Esophagus (tissue), 2 donors: Measurements from ENCODE around the gene SUCLG1. TPM values are rescaled to one million over a fixed set of nuclear protein-coding genes. Genes with fewer than 3 reads are reported as not detected.

ENCODE experiments used
- H3K27ac ChIP-seq, 2 donors: one replicate each; pipeline ENCODE4 v1.5.1; 2013; ENCODE audit warnings: low read depth in 2 of 2, mild to moderate bottlenecking in 2 of 2, inconsistent platforms in 1 of 2, low read length in 1 of 2, moderate library complexity in 1 of 2
- H3K27me3 ChIP-seq, 2 donors: one replicate each; pipeline ENCODE4 v1.6.1; 2013; ENCODE audit warnings: low read length in 2 of 2, control low read depth in 1 of 2, mild to moderate bottlenecking in 1 of 2; ENCODE audit not compliant: insufficient read depth in 2 of 2, control insufficient read depth in 1 of 2
- H3K36me3 ChIP-seq, 2 donors: one replicate each; pipeline ENCODE4 v1.6.1; 2013; ENCODE audit warnings: low read length in 1 of 2; ENCODE audit not compliant: control insufficient read depth in 2 of 2, insufficient read depth in 2 of 2
- H3K4me1 ChIP-seq, 2 donors: one replicate each; pipeline ENCODE4 v1.6.1; 2013; ENCODE audit warnings: low read length in 1 of 2; ENCODE audit not compliant: control insufficient read depth in 2 of 2, insufficient read depth in 2 of 2
- H3K4me3 ChIP-seq, 2 donors: one replicate each; pipeline ENCODE4 v1.5.1; 2013; ENCODE audit warnings: low read length in 2 of 2, mild to moderate bottlenecking in 2 of 2, low read depth in 1 of 2, moderate library complexity in 1 of 2
- H3K9me3 ChIP-seq, 2 donors: one replicate each; pipeline ENCODE4 v1.6.1; 2013; ENCODE audit warnings: mild to moderate bottlenecking in 2 of 2, low read depth in 1 of 2, low read length in 1 of 2, moderate library complexity in 1 of 2; ENCODE audit not compliant: control insufficient read depth in 2 of 2, insufficient read depth in 1 of 2
- WGBS, 2 donors: extraction: QIAGEN DNeasy Blood & Tissue Kit; methylation state at CpG; one replicate each; pipeline ENCODE4 v1.1.7; 2013; 5-methylcytosine and 5-hydroxymethylcytosine counted together
- polyA plus RNA-seq, 2 donors: library from polyadenylated mRNA; stranded (reverse); fragments of 200-250 nt; gene quantifications; one replicate each; pipeline ENCODE4 v1.2.3, GENCODE V29; 2013
- donor health status: healthy with polysubstance abuse.
- donor health status: Bipolar disorder and iron deficiency.

Gene SUCLG1
- 100 to 1,000 TPM; 115 to 117 TPM for polyA plus RNA-seq

GRCh38 chr2:84459018-84459943 lies at the start of gene SUCLG1:
TSS of gene SUCLG1 (minus strand) at chr2:84459280. CDS start at chr2:84459269, 11 bp downstream.
- WGBS, 2 donors: 0 to 1% methylated on average over 57 of the region's 57 CpGs

GRCh38 chr2:84498150-84498799 lies 39.2 kb upstream of the SUCLG1 start:
- no peaks in the 10 kb centered on the region for H3K36me3 ChIP-seq
- H3K4me1 ChIP-seq: peaks cover 0 to 2% of the 10 kb centered on the region in 2 donors
- no peaks in the 10 kb centered on the region for H3K27me3 ChIP-seq
- H3K4me3 ChIP-seq: no peak overlapping the region
- H3K9me3 ChIP-seq: peaks cover 0 to 3% of the 10 kb centered on the region in 2 donors
- no peak overlapping the region for H3K27ac ChIP-seq

More at GRCh38 chr2:84459018-84459943, at the start of gene SUCLG1:
- Histone ChIP-seq H3K27ac (peak within 1 kb of the TSS; percentile 64 to 90), H3K27me3 (no peaks in the 10 kb centered on the region), H3K9me3 (no peaks in the 10 kb centered on the region), H3K36me3 (no peaks in the 10 kb centered on the region), H3K4me3 (peak within 1 kb of the TSS; percentile 88 to 99), H3K4me1 (no peaks in the 10 kb centered on the region)

- peaks cover 0 to 2% of the 10 kb centered on the region in 2 donors for H3K4me1 ChIP-seq
- H3K27me3 ChIP-seq: no peaks in the 10 kb centered on the region
- no peak overlapping the region for H3K4me3 ChIP-seq
- H3K9me3 ChIP-seq: peaks cover 0 to 3% of the 10 kb centered on the region in 2 donors
- 85 to 94% methylated on average over 3 of the region's 3 CpGs for WGBS, 2 donors
- H3K27ac ChIP-seq: no peak overlapping the region
- no peaks in the 10 kb centered on the region for H3K36me3 ChIP-seq
Measured at GRCh38 chr2:84497285-84497684, 38.2 kb upstream of the SUCLG1 start.

GRCh38 chr2:84496386-84496785 lies 37.3 kb upstream of the SUCLG1 start:
- Histone ChIP-seq H3K27me3 (no peaks in the 10 kb centered on the region), H3K9me3 (peaks cover 0 to 3% of the 10 kb centered on the region in 2 donors), H3K4me1 (peaks cover 0 to 2% of the 10 kb centered on the region in 2 donors), H3K36me3 (no peaks in the 10 kb centered on the region), H3K27ac (no peak overlapping the region), H3K4me3 (no peak overlapping the region)

DNA sequence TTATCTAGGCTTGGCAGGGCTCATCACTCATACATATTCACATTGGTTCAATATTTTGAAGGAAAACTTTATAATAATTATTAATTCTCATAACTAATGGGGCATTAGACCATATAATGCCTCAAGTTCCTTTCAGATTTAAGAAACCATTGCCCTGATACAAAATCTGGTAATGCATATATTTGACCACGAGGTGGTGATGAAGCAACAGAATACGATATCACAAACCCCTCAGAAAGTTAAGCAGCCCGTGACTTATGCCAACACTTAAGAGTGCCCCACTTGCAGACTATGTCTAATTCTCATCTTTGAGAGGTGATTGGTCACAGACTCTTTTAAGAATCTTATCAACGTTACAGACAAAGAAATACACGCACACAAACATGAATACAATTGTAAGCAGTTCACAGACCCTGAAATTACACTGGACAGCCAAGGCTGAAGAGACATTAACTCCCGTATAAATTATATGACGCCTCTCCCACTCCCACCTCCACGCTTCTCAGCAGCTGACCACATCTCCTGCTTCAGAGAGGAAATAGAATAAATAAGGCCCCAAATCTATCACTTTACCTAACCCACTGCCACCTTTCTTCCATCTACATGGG lies 36.6 kb upstream of the SUCLG1 start:
- no peaks in the 10 kb centered on the region for H3K36me3 ChIP-seq
- WGBS, 2 donors: 23% methylated on average over 8 of the region's 8 CpGs
- H3K4me1 ChIP-seq: peaks cover 0 to 2% of the 10 kb centered on the region in 2 donors
- H3K27ac ChIP-seq: no peak overlapping the region
- no peak overlapping the region for H3K4me3 ChIP-seq
- H3K9me3 ChIP-seq: peaks cover 0 to 3% of the 10 kb centered on the region in 2 donors
- H3K27me3 ChIP-seq: no peaks in the 10 kb centered on the region

DNA sequence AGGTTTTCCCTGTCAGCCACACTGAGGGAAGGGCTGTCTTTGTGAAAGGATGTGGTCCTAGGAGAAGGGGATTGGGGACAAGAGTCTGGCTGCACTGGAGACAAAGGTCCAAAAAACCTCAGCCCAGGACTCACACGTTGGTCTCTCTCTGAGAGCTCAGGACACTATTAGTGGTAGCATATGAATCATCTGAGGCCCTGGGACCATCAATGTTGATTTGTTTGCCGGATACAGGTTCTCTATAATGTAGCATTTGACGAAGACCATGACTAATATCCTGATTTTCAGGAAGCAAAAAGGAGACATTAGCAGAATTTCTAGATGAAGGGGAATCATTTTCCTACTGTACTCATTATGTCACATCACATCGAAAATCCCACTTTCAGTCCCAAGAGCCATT lies 35.0 kb upstream of the SUCLG1 start:
- Histone ChIP-seq H3K36me3 (no peaks in the 10 kb centered on the region), H3K4me3 (no peak overlapping the region), H3K9me3 (peaks cover 0 to 3% of the 10 kb centered on the region in 2 donors), H3K27ac (no peak overlapping the region), H3K27me3 (no peaks in the 10 kb centered on the region), H3K4me1 (peaks cover 0 to 2% of the 10 kb centered on the region in 2 donors)
- 67 to 70% methylated on average over 4 of the region's 4 CpGs for WGBS, 2 donors

DNA sequence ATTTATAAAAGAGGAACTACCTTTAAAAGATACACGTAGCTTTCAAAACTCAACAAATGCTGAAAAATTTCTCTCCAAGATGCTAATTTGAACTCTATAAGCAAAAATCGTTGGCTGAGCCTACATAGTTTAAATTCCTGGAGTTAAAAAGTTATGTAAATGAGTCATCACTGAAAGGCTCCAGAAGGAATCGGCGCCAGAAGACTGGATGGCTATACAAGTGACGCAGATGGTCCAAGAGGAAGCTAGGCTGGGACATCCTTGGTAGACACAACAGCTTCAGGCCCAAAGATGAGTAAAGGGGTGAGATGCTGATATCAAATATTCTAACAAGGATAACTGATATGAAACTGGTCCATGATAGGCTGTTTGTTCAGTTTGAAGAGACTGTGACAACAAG lies 34.4 kb upstream of the SUCLG1 start:
- H3K36me3 ChIP-seq: no peaks in the 10 kb centered on the region

GRCh38 chr2:84492571-84492970 lies 33.5 kb upstream of the SUCLG1 start:
- H3K27me3 ChIP-seq: no peaks in the 10 kb centered on the region
- WGBS, 2 donors: 65 to 67% methylated on average over 1 of the region's 1 CpG
- H3K27ac ChIP-seq: no peak overlapping the region
- peaks cover 0 to 3% of the 10 kb centered on the region in 2 donors for H3K9me3 ChIP-seq
- H3K4me3 ChIP-seq: no peak overlapping the region
- H3K36me3 ChIP-seq: no peaks in the 10 kb centered on the region
- peaks cover 0 to 2% of the 10 kb centered on the region in 2 donors for H3K4me1 ChIP-seq

More for the DNA sequence above, 34.4 kb upstream of the SUCLG1 start:
- H3K4me3 ChIP-seq: no peak overlapping the region
- peaks cover 0 to 2% of the 10 kb centered on the region in 2 donors for H3K4me1 ChIP-seq
- no peaks in the 10 kb centered on the region for H3K27me3 ChIP-seq
- H3K9me3 ChIP-seq: peaks cover 0 to 3% of the 10 kb centered on the region in 2 donors
- 47 to 53% methylated on average over 5 of the region's 5 CpGs for WGBS, 2 donors
- H3K27ac ChIP-seq: no peak overlapping the region

- Histone ChIP-seq H3K27me3 (no peaks in the 10 kb centered on the region), H3K27ac (no peak overlapping the region), H3K36me3 (no peaks in the 10 kb centered on the region), H3K4me3 (no peak overlapping the region), H3K9me3 (peaks cover 0 to 3% of the 10 kb centered on the region in 2 donors), H3K4me1 (peaks cover 0 to 2% of the 10 kb centered on the region in 2 donors)
- 79 to 84% methylated on average over 6 of the region's 6 CpGs for WGBS, 2 donors
Measured at GRCh38 chr2:84491741-84492140, 32.7 kb upstream of the SUCLG1 start.
